HG03097 (cell line): Measurements from ENCODE around the gene RFT1.

ENCODE experiments used
- ATAC-seq: cut with Tn5 transposase; IDR thresholded peaks from one replicate; pipeline ENCODE4 v1.9.1; 2021; ENCODE audit not compliant: unreplicated experiment, low FRiP score

RFT1 gene

GRCh38 chr3:53097887-53098286, 32.3 kb downstream of the RFT1 start:
- no peak for ATAC-seq

DNA sequence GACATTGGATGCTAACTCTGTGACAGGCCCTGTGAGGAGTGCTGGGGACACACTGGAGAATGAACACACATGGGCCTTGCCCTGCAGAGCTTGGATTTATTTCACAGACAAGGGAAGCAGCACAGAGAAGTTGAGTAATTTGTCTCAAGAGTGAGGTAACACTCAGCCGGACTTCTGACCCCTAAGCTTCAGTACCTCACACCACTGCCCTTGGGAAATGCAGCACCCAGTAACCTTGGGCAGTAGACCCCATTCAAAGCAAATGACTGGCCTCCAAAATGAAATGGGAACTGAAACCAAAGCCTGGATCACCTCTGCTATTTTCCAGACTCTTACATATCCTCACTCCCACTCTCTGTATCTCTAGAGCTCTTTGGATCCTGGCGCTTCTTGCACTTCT, 37.3 kb downstream of the RFT1 start:
- ATAC-seq: no peak

GRCh38 chr3:53092216-53092615, 38.0 kb downstream of the RFT1 start:
- no peak for ATAC-seq

- ATAC-seq: no peak
Measured at GRCh38 chr3:53091011-53091410, 39.2 kb downstream of the RFT1 start.

GRCh38 chr3:53089511-53089910, 40.7 kb downstream of the RFT1 start:
- no peak for ATAC-seq

DNA sequence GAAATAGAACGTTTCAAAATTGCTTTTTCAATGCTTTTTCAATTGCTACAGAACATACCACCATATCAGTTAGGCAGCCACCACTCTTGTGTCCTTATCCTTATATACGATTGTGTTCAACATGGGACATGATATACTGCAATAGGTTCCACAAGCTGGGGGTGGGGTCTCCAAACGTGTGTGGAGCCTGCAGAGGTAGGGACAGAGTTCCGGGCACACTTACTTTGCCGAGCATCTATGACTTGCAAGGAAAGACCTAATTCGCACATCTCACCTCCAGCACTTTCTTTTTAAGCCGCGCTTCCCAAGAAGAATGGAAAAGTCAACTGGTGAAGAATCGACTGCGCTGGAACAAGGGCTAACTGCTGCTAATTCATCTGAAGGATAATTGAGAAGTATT, 44.8 kb downstream of the RFT1 start:
- no peak for ATAC-seq

- no peak for ATAC-seq
Measured at GRCh38 chr3:53084310-53085001, 45.8 kb downstream of the RFT1 start.

- no peak for ATAC-seq
Measured at GRCh38 chr3:53083949-53084309, 46.3 kb downstream of the RFT1 start.

- no peak for ATAC-seq
Measured at GRCh38 chr3:53083521-53083920, 46.7 kb downstream of the RFT1 start.

- ATAC-seq: no peak
Measured at GRCh38 chr3:53082736-53083135, 47.5 kb downstream of the RFT1 start.

- no peak for ATAC-seq
Measured at GRCh38 chr3:53081318-53081717, 48.9 kb downstream of the RFT1 start.

DNA sequence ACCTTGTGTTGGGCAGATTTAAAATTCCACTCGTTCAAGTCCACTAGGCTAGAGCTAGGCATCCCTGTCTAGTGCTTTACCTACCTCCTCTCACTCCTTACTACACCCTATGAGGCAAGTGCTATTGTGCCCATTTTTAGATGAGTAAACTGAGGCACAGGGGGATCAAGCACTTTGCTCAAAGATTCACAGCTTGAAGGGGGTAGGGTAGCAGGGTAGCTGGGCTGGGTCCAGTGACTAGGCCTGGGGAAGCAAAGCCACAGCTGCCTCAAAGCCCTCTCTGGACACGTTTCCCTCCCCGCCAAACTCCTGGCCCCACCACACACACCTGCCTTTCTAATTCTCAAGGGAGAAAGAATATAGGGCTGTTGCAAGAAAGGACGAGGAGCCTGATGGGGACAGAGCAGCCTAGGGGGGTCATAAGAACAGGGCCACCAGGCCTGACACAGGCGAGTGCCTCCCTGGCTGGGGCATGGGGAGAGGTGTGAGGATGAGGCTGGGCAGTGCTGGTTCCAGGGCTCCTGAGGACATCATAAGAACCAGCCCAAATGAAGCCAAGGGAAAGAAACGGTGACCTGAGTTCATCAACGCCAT, 49.5 kb downstream of the RFT1 start:
- no peak for ATAC-seq

GRCh38 chr3:53079791-53080555, 50.3 kb downstream of the RFT1 start:
- no peak for ATAC-seq

GRCh38 chr3:53079147-53079546, 51.1 kb downstream of the RFT1 start:
- no peak for ATAC-seq

DNA sequence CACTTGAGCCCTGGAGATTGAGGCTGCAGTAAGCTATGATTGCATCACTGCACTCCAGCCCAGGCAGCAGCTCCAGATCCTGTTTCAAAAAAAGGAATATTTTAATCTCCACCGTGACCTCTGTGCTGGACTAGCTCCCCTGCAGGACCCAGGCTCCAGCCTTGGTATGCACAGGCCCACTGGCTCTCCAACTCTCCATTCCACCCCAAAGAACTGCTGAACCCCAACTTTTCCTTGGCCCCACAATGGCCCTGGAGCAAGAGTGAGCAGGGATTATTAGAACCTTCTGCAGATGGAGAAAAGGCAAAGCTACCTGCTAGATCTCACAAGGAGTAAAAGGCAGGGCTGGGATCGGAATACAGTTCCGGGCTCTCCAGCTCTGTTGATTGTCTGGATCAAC, 51.6 kb downstream of the RFT1 start:
- no peak for ATAC-seq

- ATAC-seq: no peak
Measured at GRCh38 chr3:53077476-53078220, 52.6 kb downstream of the RFT1 start.

DNA sequence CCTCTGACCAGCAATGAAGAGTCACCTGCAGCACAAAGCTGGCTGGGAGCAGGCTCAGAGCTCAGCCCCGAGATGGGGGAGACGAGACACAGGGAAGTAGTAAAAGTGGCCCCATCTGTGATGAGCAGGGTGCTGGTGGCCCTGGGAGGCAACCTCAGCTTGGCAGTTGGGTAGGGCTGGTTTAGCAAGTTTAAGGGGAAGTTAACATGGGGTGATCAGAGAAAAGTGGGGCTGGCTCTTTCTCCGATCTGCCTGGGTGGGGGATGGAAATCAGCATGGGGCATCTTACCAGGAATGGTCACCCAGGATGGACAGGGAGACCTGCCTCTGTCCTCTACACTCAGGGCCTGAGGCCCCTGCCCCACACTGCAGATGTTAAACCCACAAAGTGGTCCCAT, 54.5 kb downstream of the RFT1 start:
- no peak for ATAC-seq

GRCh38 chr3:53074761-53075742, 55.2 kb downstream of the RFT1 start:
- ATAC-seq: no peak

- ATAC-seq: no peak
Measured at GRCh38 chr3:53074366-53074696, 55.9 kb downstream of the RFT1 start.
